ENCODE data around the gene C1orf232.

DNA sequence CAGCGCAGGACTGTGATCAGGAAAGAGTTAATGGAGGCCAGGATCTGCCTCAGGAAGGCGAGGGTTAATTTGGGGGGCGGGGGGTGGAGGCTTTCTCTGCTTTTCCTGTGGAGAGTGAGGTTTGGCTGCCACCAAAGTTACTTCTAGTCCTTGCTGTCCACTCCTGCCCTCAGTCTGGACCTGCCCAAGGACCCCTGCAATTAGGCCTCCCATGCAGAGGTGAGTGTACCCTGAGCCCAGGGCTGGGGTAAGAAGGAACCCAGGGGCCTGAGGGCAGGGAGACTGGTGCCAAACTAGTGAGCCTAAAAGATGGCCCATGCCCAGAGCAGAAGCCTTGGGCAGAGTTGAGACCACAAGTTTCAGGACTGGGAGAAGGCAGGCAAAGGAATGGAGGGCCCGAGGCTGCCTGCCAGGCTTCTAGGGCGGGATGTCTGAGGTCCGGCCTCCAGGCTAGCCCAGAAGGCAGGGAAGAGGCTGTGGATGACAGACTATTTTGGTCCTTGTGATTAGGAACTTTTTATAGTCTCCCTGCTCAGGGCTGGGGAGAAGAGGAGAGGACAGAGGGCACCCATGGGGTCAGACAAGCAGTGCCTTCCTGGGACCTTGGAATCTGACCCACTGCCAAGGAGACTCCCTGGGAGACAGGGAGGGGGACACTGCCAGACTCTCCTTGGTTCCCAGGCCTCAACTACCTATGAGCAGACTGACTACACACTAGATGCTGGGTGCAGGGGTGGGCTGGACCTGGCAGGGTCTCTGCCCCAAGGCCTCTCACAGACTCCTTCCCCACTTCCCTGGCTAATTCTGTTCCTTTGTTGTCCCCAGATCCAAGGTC lies 9.6 kb downstream of the C1orf232 start, which contains the start of gene FAM110D:
- TF ChIP-seq CTCF (IDR thresholded peaks at IDR 0.05): no peak
- no peak for TF ChIP-seq POLR2A (IDR thresholded peaks at IDR 0.05)
- TF ChIP-seq POLR2AphosphoS5 (IDR thresholded peaks at IDR 0.05): no peak
- TF ChIP-seq EP300 (IDR thresholded peaks at IDR 0.05): no peak
